GM12875 (cell line): Measurements from ENCODE around the gene TOR1A.

Experiments
- H3K4me3 ChIP-seq: one replicate; pipeline ENCODE4 v1.5.1; 2011; ENCODE audit warnings: low read depth, low read length, control low read depth
- TF ChIP-seq, protein P1 (sequence below): IDR thresholded peaks from 2 replicates; pipeline ENCODE4 v1.5.1; 2011; ENCODE audit warnings: low read depth, mild to moderate bottlenecking, control low read depth, inconsistent platforms, low read length, moderate library complexity, borderline replicate concordance; ENCODE audit not compliant: insufficient read depth

TOR1A gene

GRCh38 chr9:129810788-129811187 lies 13.1 kb downstream of the TOR1A start:
- TF ChIP-seq, protein P1, sequence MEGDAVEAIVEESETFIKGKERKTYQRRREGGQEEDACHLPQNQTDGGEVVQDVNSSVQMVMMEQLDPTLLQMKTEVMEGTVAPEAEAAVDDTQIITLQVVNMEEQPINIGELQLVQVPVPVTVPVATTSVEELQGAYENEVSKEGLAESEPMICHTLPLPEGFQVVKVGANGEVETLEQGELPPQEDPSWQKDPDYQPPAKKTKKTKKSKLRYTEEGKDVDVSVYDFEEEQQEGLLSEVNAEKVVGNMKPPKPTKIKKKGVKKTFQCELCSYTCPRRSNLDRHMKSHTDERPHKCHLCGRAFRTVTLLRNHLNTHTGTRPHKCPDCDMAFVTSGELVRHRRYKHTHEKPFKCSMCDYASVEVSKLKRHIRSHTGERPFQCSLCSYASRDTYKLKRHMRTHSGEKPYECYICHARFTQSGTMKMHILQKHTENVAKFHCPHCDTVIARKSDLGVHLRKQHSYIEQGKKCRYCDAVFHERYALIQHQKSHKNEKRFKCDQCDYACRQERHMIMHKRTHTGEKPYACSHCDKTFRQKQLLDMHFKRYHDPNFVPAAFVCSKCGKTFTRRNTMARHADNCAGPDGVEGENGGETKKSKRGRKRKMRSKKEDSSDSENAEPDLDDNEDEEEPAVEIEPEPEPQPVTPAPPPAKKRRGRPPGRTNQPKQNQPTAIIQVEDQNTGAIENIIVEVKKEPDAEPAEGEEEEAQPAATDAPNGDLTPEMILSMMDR, result no peak
- no peak overlapping the region for H3K4me3 ChIP-seq

DNA sequence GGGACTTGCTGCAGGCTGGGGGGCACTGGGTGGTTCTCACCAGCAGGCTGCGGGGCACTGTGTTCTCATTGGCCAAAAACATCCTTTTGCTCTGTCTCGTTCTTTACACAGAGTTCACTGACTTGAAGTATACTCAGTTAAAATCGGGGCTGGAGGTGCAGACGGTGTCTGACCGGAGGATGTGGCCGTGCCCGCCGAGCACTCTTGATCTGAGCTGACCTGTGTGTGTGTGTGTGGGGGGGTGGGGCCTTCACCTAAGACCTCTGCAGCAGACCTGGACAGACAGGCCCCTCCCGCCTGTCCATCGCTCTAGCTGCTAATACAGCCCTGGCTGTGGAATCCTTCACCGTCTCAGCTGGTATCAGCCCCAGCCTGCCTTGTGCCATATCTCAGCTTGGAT lies 13.8 kb downstream of the TOR1A start:
- TF ChIP-seq, protein P1, result no peak
- H3K4me3 ChIP-seq, result no peak overlapping the region

DNA sequence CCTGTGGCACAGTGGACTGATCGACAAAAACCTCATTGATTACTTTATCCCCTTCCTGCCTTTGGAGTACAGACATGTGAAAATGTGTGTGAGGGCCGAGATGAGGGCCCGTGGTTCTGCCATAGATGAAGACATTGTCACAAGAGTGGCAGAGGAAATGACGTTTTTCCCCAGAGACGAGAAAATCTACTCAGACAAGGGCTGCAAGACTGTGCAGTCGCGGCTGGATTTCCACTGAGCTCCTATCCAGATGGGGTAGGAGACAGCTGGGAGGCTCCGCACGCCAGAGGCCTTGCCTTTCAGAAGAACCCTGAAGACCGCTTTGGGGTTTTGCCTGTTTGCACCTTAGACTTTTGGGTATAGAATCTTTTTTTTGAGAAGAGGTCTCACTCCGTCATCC lies 14.6 kb downstream of the TOR1A start:
- TF ChIP-seq, protein P1, result no peak
- no peak overlapping the region for H3K4me3 ChIP-seq

DNA sequence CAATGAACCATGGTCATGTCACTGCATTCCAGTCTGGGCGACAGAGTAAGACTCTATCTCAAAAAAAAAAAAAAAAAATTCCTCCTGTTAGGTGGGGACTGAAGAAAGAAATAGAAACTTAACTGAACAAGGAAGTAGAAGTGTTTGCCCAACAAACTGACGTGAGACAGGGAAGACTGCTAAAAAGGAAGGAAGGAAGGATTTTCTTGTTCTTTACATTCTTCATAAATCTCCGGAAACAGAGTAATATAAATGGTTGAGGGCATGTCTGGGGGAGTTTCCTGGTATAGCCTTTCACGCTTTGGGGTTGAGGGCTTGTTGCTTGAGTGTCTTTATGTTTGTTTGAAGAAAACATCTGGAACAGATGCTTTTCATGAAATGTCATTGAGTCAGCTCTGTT lies 17.9 kb downstream of the TOR1A start:
- no peak overlapping the region for H3K4me3 ChIP-seq
- TF ChIP-seq, protein P1, result no peak

- H3K4me3 ChIP-seq, result peak overlapping the region; percentile 99
- TF ChIP-seq, protein P1, result no peak
Measured at GRCh38 chr9:129803676-129804060, 20.3 kb downstream of the TOR1A start.

GRCh38 chr9:129802833-129803675 lies 20.9 kb downstream of the TOR1A start, which contains the start of gene TOR1B:
Gene TOR1B, plus strand, starts transcription at chr9:129803184. Its CDS starts 29 bp downstream, at chr9:129803213.
- TF ChIP-seq, protein P1, result no peak
- peak within 1 kb of the TSS; percentile 99 for H3K4me3 ChIP-seq

- no peak overlapping the region for H3K4me3 ChIP-seq
- TF ChIP-seq, protein P1, result no peak
Measured at GRCh38 chr9:129801504-129801903, 22.4 kb downstream of the TOR1A start.
